ENCODE results near the gene FAN1.

Gene FAN1

DNA sequence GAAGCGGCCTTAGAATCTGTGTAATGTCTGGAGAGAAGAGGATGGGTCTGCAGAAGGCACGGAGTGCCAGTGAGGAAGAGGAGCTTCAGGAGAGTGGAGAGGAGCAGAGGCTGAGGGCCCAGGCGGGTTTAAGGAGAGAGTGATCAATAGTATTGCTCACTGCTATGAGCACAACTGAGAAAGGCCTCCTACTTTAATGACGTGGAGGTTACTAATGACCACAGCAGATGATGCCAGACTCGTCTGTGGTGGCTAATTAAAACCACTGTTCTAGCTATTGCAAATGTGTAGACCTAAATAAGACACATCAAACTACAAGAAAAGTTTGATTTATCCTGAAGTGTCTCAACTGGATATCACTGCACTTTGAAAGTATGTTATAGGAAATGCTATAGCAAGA is 54.5 kb downstream of the FAN1 start:
- DNase-seq (ENCODE audit: low read depth), result no peak

GRCh38 chr15:30962079-30962478 is 58.4 kb downstream of the FAN1 start:
- no peak for DNase-seq (ENCODE audit: low read depth)

DNA sequence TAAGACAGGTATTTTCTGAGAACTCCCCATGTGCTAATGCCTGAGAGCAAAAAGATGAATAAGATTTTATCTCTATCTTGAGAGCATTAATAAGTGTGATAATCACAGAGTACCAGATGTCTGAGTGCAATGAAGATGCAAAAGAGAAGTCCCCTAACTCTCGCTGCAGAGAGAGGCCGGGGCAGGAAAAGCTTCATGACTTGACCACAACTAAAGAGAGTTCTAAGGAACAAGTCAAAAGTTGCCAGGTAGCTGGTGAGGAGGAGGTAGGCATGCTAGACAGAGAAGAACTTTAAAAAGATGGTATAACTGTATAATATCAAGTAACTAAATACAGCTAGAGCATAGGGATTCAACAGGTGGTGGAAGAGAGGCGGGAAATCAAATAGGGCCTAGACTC is 58.9 kb downstream of the FAN1 start:
- no peak for DNase-seq (ENCODE audit: low read depth)

DNA sequence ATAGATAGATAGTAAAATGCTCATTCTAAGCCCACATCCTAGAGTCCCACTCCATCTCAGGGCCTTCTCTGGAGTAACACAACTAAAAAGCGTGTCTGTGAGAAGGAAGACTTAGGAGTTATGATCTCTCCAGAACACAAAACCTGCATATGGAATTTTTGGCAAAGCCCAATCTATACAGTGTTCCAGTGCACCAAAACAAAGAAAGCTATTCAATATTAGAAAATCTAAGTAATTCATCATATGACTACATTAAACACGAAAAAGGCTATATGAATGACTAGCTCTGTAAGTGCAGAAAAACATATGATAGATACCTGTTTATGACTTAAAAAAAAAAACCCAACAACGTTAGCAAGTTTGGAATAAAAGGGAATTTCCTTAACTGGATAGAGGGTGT is 60.0 kb downstream of the FAN1 start:
- DNase-seq (ENCODE audit: low read depth), result no peak

- DNase-seq (ENCODE audit: low read depth), result no peak
These were observed 66.0 kb downstream of the FAN1 start for GRCh38 chr15:30969724-30970123.

DNA sequence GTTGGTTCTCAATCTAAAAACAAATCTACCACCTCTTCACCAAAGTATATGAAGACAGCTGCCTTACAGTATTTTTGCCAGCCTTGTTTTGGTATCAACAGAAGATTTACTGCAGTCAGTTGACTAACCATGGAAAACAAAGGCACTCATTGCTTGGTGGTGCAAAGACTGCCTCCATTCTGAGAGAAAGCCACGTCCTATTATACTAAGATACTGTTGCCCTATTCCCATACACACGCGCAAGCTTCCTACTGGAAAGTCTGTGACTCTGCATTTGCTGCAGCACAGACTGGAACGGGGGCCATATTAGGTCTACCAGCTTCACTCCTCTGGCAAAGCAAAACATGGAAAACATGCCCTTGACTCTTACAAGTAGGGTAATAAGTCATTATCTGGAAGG is 69.7 kb downstream of the FAN1 start:
- DNase-seq (ENCODE audit: low read depth), result no peak

GRCh38 chr15:30974112-30974511 is 70.4 kb downstream of the FAN1 start:
- no peak for DNase-seq (ENCODE audit: low read depth)

DNA sequence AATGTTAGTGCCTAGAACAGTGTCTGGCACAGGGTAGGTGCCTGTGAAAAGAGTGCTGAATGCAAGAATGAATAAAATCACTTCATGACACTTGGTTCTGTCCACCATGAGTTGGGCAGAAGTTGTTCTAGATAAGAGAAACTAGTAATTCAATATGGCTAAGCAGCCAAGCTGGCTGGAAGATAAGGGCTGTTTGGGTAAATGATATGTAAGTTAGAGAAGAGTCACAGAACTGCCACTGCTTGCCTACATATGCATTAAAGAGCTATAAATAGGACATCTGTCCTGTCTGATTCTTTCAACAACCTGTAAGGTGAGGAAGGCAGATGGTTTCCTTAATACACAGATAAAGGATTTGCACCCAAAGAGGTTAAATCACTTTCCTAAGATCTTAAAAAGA is 74.6 kb downstream of the FAN1 start:
- DNase-seq (ENCODE audit: low read depth), result no peak

DNA sequence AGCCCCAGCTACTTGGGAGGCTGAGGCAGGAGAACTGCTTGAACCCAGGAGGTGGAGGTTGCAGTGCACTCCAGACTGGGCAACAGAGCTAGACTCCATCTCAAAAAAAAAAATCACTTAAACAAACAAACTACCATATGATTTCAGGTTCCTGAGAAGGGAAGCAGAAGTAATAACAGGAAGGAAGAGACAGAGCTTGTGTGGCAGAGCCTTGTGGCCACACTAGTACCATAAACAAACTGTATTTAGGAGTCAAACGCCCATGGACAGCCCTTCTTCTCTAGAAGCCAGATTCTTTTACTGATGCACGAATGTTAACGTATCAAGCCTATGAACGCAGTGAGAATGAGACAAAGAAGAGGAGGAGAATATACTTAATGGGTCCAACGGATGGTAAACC is 75.7 kb downstream of the FAN1 start:
- DNase-seq (ENCODE audit: low read depth), result no peak

DNA sequence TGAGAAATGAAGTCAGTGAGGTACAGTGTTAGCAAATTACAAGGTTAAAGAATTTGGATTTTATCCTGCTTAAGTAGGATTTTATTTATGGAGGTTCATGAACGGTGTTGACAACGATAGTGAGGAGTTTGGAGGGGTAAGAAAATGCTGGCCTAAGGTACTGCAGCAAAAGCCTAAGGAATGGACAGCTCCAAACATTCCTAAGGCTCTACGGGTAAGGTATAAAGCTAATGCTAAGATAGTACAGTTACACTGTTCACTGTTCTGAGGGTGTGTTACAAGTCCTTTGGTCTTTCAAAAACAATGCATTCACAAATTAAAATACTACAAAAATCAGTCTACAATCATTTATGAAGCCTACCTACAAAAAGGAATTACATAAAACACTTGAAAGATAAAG is 80.4 kb downstream of the FAN1 start:
- DNase-seq (ENCODE audit: low read depth), result peak; percentile 20

DNA sequence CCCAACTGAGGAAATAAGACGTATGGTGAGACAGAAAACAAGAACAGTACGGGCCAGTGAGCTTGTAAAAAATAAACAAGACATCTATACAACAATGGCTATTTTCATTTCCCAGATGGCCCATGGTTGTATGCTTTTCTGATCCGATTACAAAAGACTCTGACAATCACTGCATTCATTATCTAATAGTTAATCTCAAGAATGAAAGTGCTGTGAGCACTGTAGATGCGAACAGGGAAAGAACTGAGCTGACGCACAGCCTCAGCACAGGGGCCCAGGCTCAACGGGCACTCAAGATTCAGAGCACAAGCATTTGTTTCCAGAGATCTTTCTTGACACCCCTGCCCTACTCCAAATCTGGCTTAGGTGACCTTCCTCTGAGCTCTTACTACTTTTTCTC is 80.8 kb downstream of the FAN1 start:
- DNase-seq (ENCODE audit: low read depth), result no peak

- peak; percentile 49 for DNase-seq (ENCODE audit: low read depth)
These were observed 81.4 kb downstream of the FAN1 start for GRCh38 chr15:30985081-30985531.

GRCh38 chr15:30990036-30990435 is 86.3 kb downstream of the FAN1 start:
- no peak for DNase-seq (ENCODE audit: low read depth)

- DNase-seq (ENCODE audit: low read depth), result peak; percentile 17
These were observed 86.9 kb downstream of the FAN1 start for GRCh38 chr15:30990446-30991254.

DNA sequence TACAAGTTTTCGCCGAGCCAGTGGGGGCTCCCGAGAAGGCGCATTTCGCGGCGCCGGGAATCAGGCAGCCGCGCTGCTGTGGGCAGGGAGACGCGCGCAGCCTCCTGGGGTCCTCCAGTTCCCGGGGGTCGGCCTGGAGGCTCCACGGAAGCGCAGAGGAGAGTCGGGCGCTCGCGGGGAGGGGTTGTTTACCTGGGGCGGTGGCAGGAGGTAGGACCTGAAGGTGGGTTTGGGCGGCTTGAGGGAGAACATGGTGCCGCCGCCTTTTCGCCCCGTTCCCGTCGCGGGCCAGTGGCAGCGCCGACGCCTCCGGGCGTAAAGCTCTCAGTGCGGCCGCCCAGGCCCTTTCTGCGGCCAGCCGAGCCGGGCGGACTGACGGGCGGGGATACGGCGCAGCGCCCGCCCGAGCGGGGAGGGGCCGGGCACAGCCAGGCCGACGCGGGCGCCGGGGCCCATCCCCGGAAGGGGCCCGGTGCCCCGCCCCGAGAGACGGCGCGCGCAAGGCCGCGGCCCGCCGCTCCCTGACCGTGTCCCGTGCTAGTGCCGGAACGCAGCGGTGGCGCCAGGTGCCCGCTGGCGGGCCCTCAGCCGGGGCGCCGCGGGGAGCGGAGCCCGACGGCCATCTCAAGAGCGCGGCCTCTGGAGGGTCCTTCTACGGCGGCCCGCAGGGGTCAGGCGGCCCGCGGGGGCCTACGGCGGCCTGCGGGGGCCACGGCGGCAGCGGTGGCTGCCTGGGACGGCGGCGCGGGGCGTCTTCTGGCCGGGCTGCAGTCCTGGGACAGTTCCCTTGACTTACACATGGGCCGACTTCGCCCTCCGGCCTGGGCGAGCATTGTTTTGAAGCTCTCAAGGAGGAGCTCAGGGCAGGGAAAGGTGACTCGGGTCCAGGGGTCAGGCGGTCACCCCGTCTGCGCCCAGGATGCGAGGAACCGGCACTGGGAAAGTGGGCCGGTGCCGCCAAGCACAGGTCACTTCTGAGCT is 87.8 kb downstream of the FAN1 start, which contains the start of gene MTMR10:
Gene MTMR10 (minus strand): TSS at position 374 of the 981 bp plus-strand sequence. CDS start 122 bp downstream, at position 252.
- DNase-seq (ENCODE audit: low read depth), result peak; percentile 75

GRCh38 chr15:30992249-30992864 is 88.6 kb downstream of the FAN1 start:
- DNase-seq (ENCODE audit: low read depth), result no peak
